IPS-20b (cell line): ENCODE data around the gene NUP43.
A peak's percentile ranks its signal among the peaks of the same experiment; 100 is the strongest.

ENCODE experiments used
- H3K27ac ChIP-seq: one replicate; pipeline ENCODE4 v1.5.1; 2013; ENCODE audit warnings: low read length
- H3K27me3 ChIP-seq: 2 replicates; pipeline ENCODE4 v1.6.1; 2013; ENCODE audit warnings: mild to moderate bottlenecking, low read length, inconsistent platforms; ENCODE audit not compliant: insufficient read depth
- H3K36me3 ChIP-seq: 2 replicates; pipeline ENCODE4 v1.6.1; 2013; ENCODE audit warnings: low read depth, mild to moderate bottlenecking, inconsistent platforms, low read length, moderate library complexity; ENCODE audit not compliant: insufficient read depth
- H3K4me1 ChIP-seq: 2 replicates; pipeline ENCODE4 v1.6.1; 2013; ENCODE audit warnings: mild to moderate bottlenecking, control low read depth, inconsistent platforms, low read length, moderate library complexity; ENCODE audit not compliant: insufficient read depth
- H3K4me3 ChIP-seq: 2 replicates; pipeline ENCODE4 v1.5.1; 2013; ENCODE audit warnings: mild to moderate bottlenecking, low read length, inconsistent platforms
- H3K9ac ChIP-seq: 2 replicates; pipeline ENCODE4 v1.6.1; 2013; ENCODE audit warnings: low read depth, mild to moderate bottlenecking, inconsistent platforms, low read length, moderate library complexity
- H3K9me3 ChIP-seq: 2 replicates; pipeline ENCODE4 v1.6.1; 2013; ENCODE audit warnings: mild to moderate bottlenecking, low read depth, low read length, inconsistent platforms; ENCODE audit not compliant: insufficient read depth

Gene NUP43, protein sequence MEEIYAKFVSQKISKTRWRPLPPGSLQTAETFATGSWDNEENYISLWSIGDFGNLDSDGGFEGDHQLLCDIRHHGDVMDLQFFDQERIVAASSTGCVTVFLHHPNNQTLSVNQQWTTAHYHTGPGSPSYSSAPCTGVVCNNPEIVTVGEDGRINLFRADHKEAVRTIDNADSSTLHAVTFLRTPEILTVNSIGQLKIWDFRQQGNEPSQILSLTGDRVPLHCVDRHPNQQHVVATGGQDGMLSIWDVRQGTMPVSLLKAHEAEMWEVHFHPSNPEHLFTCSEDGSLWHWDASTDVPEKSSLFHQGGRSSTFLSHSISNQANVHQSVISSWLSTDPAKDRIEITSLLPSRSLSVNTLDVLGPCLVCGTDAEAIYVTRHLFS

DNA sequence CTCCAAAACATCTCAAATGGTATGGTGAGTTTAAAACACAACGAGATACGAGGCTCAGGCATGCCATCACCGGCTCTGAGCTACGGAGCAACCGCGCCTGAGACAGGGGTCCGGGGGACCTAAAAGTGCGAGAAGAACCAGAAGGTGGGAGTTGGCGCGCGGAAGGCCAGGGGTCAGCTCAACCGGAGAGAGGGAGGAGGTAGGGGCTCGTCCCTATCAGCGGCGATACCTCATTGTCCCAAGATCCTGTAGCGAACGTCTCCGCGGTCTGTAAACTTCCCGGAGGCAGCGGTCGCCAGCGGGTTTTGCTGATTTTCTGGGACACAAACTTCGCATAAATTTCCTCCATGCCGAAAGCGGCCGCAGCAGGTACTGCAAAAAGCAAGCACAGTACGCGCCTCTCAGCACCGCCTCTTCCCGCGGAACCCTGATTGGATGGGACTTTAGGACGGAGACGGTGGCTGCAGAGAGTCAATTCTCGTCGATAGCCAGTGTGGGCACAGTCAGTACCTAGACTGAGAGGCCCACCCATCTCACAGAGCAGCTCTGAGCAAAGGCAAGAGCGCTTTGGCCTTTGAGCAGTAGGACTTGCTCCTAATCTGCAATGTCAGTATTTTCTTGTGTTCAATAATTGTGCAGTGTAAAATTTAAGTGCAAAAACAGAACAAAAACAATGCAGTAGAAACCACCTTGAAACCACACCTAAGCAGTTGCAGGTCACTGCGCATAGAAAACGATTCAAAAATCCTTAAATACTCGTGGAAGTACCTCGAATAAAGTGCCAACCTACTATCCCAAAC lies at the start of gene NUP43:
NUP43 (minus strand) TSS at position 383 of the 800 bp plus-strand sequence; CDS start at position 349, 34 bp downstream.
- H3K9ac ChIP-seq = peak within 1 kb of the TSS; percentile 92
- H3K36me3 ChIP-seq = peaks cover 25% of the 10 kb centered on the region
- no peaks in the 10 kb centered on the region for H3K27me3 ChIP-seq
- H3K27ac ChIP-seq = peak within 1 kb of the TSS; percentile 43
- no peaks in the 10 kb centered on the region for H3K9me3 ChIP-seq
- no peaks in the 10 kb centered on the region; the same call in 1 of the 2 replicates for H3K4me1 ChIP-seq
- peak within 1 kb of the TSS; percentile 94 for H3K4me3 ChIP-seq

DNA sequence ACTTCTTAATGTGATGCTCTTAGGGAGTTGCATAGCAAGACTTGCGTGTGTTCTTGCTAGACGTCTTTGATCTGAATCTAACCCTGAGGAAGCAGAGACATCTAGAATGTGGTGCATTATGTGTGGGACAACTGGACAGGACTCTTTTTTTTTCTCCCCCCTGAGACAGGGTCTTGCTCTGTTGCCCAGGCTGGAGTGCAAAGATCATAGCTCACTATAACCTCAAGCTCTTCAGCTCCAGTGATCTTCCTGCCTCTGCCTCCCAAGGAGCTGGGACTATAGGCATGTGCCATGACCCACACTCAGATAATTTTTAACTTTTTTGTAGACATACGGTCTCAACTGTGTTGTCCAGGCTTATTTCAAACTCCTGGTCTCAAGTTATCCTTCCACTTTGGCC lies 37.2 kb upstream of the NUP43 start:
- Histone ChIP-seq H3K9ac (no peak overlapping the region), H3K36me3 (peaks cover 35% of the 10 kb centered on the region; the same call in 1 of the 2 replicates), H3K27me3 (no peaks in the 10 kb centered on the region), H3K27ac (no peak overlapping the region), H3K9me3 (no peaks in the 10 kb centered on the region), H3K4me3 (no peak overlapping the region), H3K4me1 (no peaks in the 10 kb centered on the region)

DNA sequence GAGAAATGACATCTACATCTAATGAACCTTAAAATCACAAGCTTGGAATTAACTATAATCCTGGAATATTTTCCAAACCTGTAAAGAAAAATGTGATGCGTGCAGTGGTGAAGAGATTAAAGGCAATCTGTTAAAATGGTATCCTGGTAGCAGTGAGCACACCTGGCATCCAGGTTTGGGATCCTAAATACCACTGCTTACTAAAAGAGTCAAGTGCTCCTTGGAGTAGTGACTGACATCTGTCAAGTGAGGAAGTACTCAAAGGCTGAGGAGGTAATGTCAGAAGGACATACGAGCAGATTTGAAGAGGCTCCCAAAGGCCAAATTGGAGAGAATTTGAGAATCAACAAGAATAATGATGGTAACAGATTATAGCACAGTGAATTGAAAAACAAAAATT lies 36.0 kb upstream of the NUP43 start:
- peaks cover 37% of the 10 kb centered on the region; the same call in 1 of the 2 replicates for H3K36me3 ChIP-seq
- no peak overlapping the region for H3K27ac ChIP-seq

DNA sequence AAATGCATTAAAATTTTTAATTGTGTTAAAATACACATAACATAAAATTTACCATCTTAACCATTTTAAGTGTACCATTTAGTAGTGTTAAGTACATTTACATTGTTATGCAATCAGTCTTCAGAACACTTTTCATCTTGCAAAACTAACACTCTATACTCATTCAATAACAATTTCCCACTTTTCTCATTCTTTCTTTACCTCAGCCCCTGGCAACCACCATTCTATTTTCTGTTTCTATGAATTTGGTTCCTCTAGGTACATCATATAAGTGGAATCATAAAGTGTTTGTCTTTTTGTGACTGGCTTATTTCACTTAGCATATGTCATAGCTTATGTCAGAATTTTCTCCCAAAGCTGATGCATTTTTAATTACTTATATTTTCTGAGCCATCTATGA lies 35.4 kb upstream of the NUP43 start:
- Histone ChIP-seq H3K9ac (no peak overlapping the region), H3K4me3 (no peak overlapping the region), H3K4me1 (no peaks in the 10 kb centered on the region), H3K36me3 (peaks cover 43% of the 10 kb centered on the region; the same call in 1 of the 2 replicates), H3K27ac (no peak overlapping the region), H3K9me3 (no peaks in the 10 kb centered on the region), H3K27me3 (no peaks in the 10 kb centered on the region)

More for the DNA sequence above, 36.0 kb upstream of the NUP43 start:
- H3K9me3 ChIP-seq = no peaks in the 10 kb centered on the region
- no peak overlapping the region for H3K4me3 ChIP-seq
- H3K27me3 ChIP-seq = no peaks in the 10 kb centered on the region
- no peaks in the 10 kb centered on the region for H3K4me1 ChIP-seq
- H3K9ac ChIP-seq = no peak overlapping the region

DNA sequence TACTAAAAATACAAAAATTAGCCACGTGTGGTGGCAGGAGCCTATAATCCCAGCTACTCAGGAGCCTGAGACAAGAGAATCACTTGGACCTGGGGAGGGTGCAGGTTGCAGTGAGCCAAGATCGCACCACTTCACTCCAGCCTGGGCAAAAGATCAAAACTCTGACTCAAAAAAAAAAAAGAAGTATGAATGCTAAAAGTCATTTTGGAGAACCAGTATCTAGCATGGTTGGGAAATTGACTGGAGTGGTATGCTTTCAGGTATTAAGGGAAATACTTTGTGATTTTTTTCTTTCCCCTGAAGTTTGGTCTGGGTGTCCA lies 33.3 kb upstream of the NUP43 start:
- Histone ChIP-seq H3K4me1 (no peaks in the 10 kb centered on the region), H3K27ac (no peak overlapping the region), H3K4me3 (no peak overlapping the region), H3K9me3 (no peaks in the 10 kb centered on the region), H3K36me3 (peaks cover 52% of the 10 kb centered on the region; the same call in 1 of the 2 replicates), H3K27me3 (no peaks in the 10 kb centered on the region), H3K9ac (no peak overlapping the region)

DNA sequence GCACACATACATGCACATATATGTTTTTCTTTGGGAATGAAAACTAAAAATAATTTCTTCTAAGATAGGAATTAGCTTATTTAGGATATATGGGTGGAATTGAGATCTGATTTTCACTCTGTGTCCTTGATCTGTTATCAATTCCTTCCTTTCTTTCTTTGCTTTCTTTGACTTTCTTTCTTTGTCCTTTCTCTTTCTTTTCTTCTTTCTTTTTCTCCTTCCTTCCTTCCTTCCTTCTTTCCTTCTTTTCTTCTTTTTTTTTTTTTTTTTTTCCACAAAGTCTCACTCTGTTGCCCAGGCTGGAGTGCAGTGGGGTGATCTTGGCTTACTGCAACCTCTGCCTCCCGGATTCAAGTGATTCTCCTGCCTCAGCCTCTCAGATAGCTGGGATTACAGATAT lies 31.3 kb upstream of the NUP43 start:
- Histone ChIP-seq H3K9me3 (no peaks in the 10 kb centered on the region), H3K27me3 (no peaks in the 10 kb centered on the region), H3K9ac (no peak overlapping the region), H3K4me3 (no peak overlapping the region), H3K36me3 (peaks cover 44% of the 10 kb centered on the region; the same call in 1 of the 2 replicates), H3K27ac (no peak overlapping the region), H3K4me1 (no peaks in the 10 kb centered on the region)

DNA sequence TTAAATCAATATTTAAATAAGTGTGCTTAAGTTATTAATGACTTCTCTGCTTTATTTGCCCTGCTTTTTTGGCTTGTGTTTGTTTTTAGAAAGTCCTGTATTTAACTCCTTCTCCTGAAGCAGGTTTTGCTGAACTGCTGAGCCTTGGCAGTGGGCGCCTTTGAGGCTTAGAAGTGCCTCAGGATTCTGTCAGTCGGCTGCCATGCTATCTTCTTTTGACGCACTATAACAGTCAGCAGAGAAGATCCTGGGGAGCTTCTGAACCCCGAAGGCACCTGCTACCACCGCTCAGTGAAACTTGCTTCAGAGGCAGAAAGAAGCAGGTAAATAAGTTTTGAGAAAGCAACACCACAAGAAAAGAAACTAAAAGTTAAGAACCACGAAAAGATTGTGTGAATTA lies 25.6 kb upstream of the NUP43 start:
- H3K4me3 ChIP-seq = no peak overlapping the region
- H3K9ac ChIP-seq = no peak overlapping the region
- no peaks in the 10 kb centered on the region for H3K27me3 ChIP-seq
- H3K4me1 ChIP-seq = no peaks in the 10 kb centered on the region
- H3K36me3 ChIP-seq = peaks cover 31% of the 10 kb centered on the region
- no peak overlapping the region for H3K27ac ChIP-seq
- no peaks in the 10 kb centered on the region for H3K9me3 ChIP-seq

DNA sequence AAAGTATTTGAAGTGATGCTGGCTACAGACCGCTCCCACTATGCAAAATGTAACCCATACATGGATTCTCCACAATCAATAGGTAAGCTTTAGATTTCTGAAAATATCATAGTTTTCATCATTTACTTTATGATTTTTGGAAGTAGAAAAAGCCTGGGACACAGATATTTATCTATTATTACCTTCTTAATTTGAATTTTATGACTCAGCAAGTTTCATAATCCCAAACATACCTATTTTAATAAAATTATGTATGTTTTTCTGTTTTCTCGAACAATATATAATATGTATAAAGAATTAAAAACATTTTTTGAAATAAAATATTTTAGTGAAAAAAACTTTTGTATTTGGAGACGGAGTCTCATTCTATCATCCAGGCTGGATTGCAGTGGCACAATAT lies 24.9 kb upstream of the NUP43 start:
- H3K4me1 ChIP-seq = no peaks in the 10 kb centered on the region
- no peak overlapping the region for H3K27ac ChIP-seq
- no peak overlapping the region for H3K9ac ChIP-seq
- no peaks in the 10 kb centered on the region for H3K27me3 ChIP-seq
- no peak overlapping the region for H3K4me3 ChIP-seq
- H3K9me3 ChIP-seq = 0 out of 2 replicates have a peak, but pooled peaks cover 2% of the 10 kb centered on the region
- peaks cover 31% of the 10 kb centered on the region for H3K36me3 ChIP-seq

DNA sequence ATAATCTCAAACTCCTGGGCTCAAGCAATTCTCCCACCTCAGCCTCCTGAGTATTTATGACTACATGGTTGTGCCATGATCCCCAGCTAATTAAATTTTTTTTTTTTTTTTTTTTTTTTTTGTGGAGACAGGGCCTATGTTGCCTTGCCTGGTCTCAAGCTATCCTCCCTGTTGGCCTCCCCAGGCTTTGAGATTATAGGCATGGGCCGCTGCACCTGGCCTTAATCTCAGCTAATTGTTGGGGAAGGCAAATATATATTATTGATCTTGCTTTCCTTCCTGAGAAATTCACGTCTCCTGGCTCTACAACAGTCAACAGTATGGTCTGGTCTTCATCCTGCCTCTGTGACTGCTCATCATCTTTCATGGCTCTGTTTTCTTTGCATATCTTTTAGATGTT lies 23.3 kb upstream of the NUP43 start:
- Histone ChIP-seq H3K4me3 (no peak overlapping the region), H3K9ac (no peak overlapping the region), H3K27ac (no peak overlapping the region), H3K4me1 (no peaks in the 10 kb centered on the region), H3K27me3 (no peaks in the 10 kb centered on the region), H3K36me3 (peaks cover 30% of the 10 kb centered on the region), H3K9me3 (peaks cover 6% of the 10 kb centered on the region; the same call in 1 of the 2 replicates)

DNA sequence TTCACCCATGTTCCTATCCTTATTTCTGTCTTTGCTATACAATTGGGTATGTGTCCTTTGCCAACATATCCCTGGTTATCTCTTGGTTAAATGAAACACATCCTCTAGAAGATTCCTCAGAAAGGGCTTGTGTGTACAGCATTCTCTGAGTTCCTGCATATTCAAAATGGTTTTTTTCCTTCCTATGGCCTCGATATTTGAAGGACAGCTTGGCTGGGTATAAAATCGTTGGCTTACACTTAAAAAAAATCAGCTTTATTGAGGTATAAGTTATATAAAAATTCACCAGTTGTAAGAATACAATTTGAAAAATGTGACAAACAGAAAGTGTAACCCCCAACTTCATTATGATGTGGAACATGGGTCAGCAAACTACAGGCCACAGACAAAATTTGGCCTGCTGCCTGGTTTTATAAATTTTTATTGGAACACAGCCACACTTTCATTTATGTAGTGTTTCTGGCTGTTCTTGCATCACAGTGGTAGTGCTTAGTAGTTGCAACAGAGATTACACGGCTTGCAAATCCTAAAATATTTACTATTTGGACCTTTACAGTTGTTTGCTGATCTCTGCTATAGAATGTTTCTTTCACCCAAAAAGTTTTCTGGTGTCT lies 19.9 kb upstream of the NUP43 start:
- Histone ChIP-seq H3K9me3 (peaks cover 6% of the 10 kb centered on the region; the same call in 1 of the 2 replicates), H3K27ac (no peak overlapping the region), H3K4me3 (no peak overlapping the region), H3K9ac (no peak overlapping the region), H3K27me3 (no peaks in the 10 kb centered on the region), H3K36me3 (peaks cover 14% of the 10 kb centered on the region), H3K4me1 (no peaks in the 10 kb centered on the region)

DNA sequence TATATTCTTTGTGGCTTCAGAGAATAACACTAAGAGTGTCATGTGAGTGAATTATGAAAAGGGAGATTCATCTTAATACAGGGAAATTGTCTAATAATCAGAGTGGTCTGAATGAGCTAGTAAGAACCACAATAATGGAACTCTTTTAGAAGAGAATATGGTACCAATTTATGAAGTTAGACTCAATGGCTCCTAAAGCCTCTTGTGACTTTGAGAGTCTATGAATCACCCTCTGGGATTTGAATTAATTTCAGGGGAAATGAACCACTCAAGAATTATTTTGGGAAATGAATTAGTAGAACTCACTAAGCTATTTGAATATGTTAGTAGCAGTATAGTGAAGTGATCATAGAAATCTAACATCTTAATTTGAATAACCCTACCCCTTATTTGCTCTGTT lies 17.5 kb upstream of the NUP43 start:
- no peak overlapping the region for H3K4me3 ChIP-seq

More for the DNA sequence above, 17.5 kb upstream of the NUP43 start:
- Histone ChIP-seq H3K4me1 (no peaks in the 10 kb centered on the region), H3K36me3 (peaks cover 20% of the 10 kb centered on the region), H3K9ac (no peak overlapping the region), H3K27me3 (no peaks in the 10 kb centered on the region), H3K27ac (no peak overlapping the region), H3K9me3 (peaks cover 6% of the 10 kb centered on the region; the same call in 1 of the 2 replicates)
